ENCODE measurements around the gene SRD5A1. TPM values are rescaled to one million over a fixed set of nuclear protein-coding genes. Genes with fewer than 3 reads are reported as not detected.

The SRD5A1 gene
- total and polyA plus RNA-seq, 8 donors, result 10.0 to 14.5 (median 12.5) TPM

GRCh38 chr5:6597557-6597956 lies 35.7 kb upstream of the SRD5A1 start:
- no peaks in the 10 kb centered on the region for H3K9me3 ChIP-seq
- intact Hi-C loops (cut with DNase I), result no loop called here
- DNase-seq, result no peak
- peaks cover 0 to 66% of the 10 kb centered on the region in 2 donors for H3K36me3 ChIP-seq
- no peak for ATAC-seq
- no peak overlapping the region for H3K4me3 ChIP-seq
- no peaks in the 10 kb centered on the region for H3K27me3 ChIP-seq
- TF ChIP-seq, protein P1, sequence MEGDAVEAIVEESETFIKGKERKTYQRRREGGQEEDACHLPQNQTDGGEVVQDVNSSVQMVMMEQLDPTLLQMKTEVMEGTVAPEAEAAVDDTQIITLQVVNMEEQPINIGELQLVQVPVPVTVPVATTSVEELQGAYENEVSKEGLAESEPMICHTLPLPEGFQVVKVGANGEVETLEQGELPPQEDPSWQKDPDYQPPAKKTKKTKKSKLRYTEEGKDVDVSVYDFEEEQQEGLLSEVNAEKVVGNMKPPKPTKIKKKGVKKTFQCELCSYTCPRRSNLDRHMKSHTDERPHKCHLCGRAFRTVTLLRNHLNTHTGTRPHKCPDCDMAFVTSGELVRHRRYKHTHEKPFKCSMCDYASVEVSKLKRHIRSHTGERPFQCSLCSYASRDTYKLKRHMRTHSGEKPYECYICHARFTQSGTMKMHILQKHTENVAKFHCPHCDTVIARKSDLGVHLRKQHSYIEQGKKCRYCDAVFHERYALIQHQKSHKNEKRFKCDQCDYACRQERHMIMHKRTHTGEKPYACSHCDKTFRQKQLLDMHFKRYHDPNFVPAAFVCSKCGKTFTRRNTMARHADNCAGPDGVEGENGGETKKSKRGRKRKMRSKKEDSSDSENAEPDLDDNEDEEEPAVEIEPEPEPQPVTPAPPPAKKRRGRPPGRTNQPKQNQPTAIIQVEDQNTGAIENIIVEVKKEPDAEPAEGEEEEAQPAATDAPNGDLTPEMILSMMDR (IDR thresholded peaks at IDR 0.05), result no peak
- H3K4me1 ChIP-seq, result no peaks in the 10 kb centered on the region
- no peak overlapping the region for H3K27ac ChIP-seq

DNA sequence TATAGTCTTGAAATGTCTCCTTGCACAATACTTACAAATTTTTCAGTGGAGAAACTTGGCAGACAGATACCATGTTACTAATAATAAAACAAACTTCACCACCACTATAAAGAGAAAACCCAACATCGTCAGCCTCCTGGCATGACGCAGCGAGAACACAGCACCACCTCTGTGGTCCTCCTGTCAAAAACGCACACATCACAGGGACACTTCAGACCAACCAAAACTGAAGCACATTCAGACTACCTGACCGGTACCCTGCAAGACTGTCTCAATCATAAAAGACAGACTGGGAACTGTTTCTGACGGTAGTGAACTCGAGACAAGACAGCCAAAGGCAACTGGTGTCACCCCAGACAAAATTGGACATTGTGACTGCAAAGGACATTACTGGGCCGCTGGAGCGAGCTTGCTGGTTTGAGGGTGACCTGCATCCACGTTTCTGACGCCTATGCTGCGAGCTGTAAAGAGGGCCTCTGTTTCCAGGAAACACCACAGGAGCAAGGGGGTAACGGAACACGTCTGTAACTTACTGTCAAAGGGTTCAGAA lies 34.8 kb upstream of the SRD5A1 start:
- TF ChIP-seq, protein P1 (IDR thresholded peaks at IDR 0.05), result no peak
- DNase-seq (peak in 1 of 4 donors; percentile 12), ATAC-seq (no peak)
- Histone ChIP-seq H3K4me3 (no peak overlapping the region), H3K36me3 (peaks cover 0 to 75% of the 10 kb centered on the region in 2 donors), H3K4me1 (no peaks in the 10 kb centered on the region), H3K27me3 (no peaks in the 10 kb centered on the region), H3K27ac (no peak overlapping the region), H3K9me3 (no peaks in the 10 kb centered on the region)
- intact Hi-C loops (cut with DNase I), result no loop called here

GRCh38 chr5:6599739-6600138 lies 33.5 kb upstream of the SRD5A1 start:
- H3K27me3 ChIP-seq, result no peaks in the 10 kb centered on the region
- DNase-seq (no peak), ATAC-seq (no peak)
- H3K9me3 ChIP-seq, result no peaks in the 10 kb centered on the region
- no peak overlapping the region for H3K27ac ChIP-seq
- TF ChIP-seq, protein P1 (IDR thresholded peaks at IDR 0.05), result no peak
- no peaks in the 10 kb centered on the region for H3K4me1 ChIP-seq
- intact Hi-C loops (cut with DNase I), result no loop called here
- H3K4me3 ChIP-seq, result no peak overlapping the region
- peaks cover 0 to 88% of the 10 kb centered on the region in 2 donors for H3K36me3 ChIP-seq

DNA sequence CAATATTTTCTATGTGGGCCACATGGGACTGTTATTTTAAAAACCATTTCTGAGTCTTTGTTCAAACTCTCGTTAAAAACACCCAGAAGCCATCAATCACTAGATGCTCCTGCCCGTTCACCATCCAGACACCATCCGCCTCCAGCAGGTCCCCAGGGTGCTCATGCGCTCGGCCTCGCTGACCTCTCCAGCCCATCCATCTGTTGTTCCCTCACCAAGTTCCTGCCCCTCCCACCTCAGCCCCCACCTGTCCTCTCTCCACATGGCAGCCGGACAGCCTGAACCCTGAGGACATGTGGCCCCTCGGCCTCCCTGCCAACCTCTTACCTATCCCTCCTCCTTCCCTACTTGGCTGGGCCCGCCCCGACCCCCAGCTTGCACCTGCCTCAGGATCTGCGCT lies 32.0 kb upstream of the SRD5A1 start:
- ATAC-seq, result no peak

DNA sequence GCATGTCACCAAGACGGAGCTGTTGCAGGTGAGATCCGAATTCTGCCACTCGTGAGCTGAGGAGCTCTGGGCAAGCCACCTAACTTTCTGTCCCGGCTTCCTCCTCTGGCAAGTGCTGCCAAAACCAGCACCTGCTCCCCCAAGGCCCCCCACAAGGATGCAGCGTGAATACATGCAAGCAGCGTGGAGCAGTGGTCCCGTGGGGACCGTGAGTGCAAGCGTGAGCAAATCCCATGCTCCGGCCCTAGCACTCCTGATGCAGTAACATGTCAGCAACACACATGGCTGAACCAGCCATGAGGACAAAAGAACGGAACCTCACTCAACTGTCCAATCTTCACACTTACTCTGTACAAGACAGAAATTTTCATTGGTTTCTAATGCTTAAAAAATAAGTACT lies 31.4 kb upstream of the SRD5A1 start:
- intact Hi-C loops (cut with DNase I), result no loop called here
- no peak for DNase-seq
- no peak overlapping the region for H3K4me3 ChIP-seq
- TF ChIP-seq, protein P1 (IDR thresholded peaks at IDR 0.05), result no peak
- H3K9me3 ChIP-seq, result no peaks in the 10 kb centered on the region
- H3K36me3 ChIP-seq, result peaks cover 0 to 99% of the 10 kb centered on the region in 2 donors
- no peak for ATAC-seq
- no peak overlapping the region for H3K27ac ChIP-seq
- H3K27me3 ChIP-seq, result no peaks in the 10 kb centered on the region
- no peaks in the 10 kb centered on the region for H3K4me1 ChIP-seq

More for the DNA sequence above, 32.0 kb upstream of the SRD5A1 start:
- Histone ChIP-seq H3K4me3 (no peak overlapping the region), H3K4me1 (no peaks in the 10 kb centered on the region), H3K27me3 (no peaks in the 10 kb centered on the region), H3K9me3 (no peaks in the 10 kb centered on the region), H3K36me3 (peaks cover 0 to 99% of the 10 kb centered on the region in 2 donors), H3K27ac (no peak overlapping the region)
- intact Hi-C loops (cut with DNase I), result no loop called here
- TF ChIP-seq, protein P1 (IDR thresholded peaks at IDR 0.05), result no peak
- no peak for DNase-seq
